Vagina (tissue), 2 donors: Measurements from ENCODE around the gene CALB2.

Experiments
- POLR2A ChIP-seq, 2 donors: fragments of 450-650 bp; IDR thresholded peaks; one replicate each; pipeline ENCODE4 v1.6.1; 2017; ENCODE audit warnings: antibody characterized with exemption in 2 of 2, mild to moderate bottlenecking in 2 of 2, moderate library complexity in 2 of 2
- POLR2AphosphoS5 ChIP-seq, 2 donors: sonication (generic); formaldehyde crosslinking; IDR thresholded peaks; one replicate each; pipeline ENCODE4 v1.9.0; 2017; ENCODE audit warnings: antibody characterized with exemption in 2 of 2, mild to moderate bottlenecking in 2 of 2, low read depth in 1 of 2; ENCODE audit not compliant: insufficient read depth in 1 of 2
- TF ChIP-seq, protein P1 (sequence below), 3 experiments: fragments of 450-650 bp in 2 of 3; fragments of 200-600 bp in 1 of 3; sonication (generic) in 1 of 3; IDR thresholded peaks; one replicate each; pipeline ENCODE4 v1.5.1; 2017 to 2019; ENCODE audit warnings: antibody characterized with exemption in 3 of 3, mild to moderate bottlenecking in 2 of 3, moderate library complexity in 2 of 3

GRCh38 chr16:71328151-71328550 lies 30.4 kb upstream of the CALB2 start:
- TF ChIP-seq, protein P1, sequence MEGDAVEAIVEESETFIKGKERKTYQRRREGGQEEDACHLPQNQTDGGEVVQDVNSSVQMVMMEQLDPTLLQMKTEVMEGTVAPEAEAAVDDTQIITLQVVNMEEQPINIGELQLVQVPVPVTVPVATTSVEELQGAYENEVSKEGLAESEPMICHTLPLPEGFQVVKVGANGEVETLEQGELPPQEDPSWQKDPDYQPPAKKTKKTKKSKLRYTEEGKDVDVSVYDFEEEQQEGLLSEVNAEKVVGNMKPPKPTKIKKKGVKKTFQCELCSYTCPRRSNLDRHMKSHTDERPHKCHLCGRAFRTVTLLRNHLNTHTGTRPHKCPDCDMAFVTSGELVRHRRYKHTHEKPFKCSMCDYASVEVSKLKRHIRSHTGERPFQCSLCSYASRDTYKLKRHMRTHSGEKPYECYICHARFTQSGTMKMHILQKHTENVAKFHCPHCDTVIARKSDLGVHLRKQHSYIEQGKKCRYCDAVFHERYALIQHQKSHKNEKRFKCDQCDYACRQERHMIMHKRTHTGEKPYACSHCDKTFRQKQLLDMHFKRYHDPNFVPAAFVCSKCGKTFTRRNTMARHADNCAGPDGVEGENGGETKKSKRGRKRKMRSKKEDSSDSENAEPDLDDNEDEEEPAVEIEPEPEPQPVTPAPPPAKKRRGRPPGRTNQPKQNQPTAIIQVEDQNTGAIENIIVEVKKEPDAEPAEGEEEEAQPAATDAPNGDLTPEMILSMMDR (IDR thresholded peaks at IDR 0.05): no peak
- TF ChIP-seq POLR2A (IDR thresholded peaks at IDR 0.05) (no peak), POLR2AphosphoS5 (IDR thresholded peaks at IDR 0.05; ENCODE audit: insufficient read depth in 1 of 2, low read depth in 1 of 2) (no peak)
